Fibroblast of peridontal ligament (primary cell): Measurements from ENCODE around the gene ZNF296.

ENCODE experiments used
- DNase-seq: peaks from one replicate; pipeline ENCODE4 v3.0.0-alpha.2; 2010; ENCODE audit errors: extremely low read depth

ZNF296 gene

DNA sequence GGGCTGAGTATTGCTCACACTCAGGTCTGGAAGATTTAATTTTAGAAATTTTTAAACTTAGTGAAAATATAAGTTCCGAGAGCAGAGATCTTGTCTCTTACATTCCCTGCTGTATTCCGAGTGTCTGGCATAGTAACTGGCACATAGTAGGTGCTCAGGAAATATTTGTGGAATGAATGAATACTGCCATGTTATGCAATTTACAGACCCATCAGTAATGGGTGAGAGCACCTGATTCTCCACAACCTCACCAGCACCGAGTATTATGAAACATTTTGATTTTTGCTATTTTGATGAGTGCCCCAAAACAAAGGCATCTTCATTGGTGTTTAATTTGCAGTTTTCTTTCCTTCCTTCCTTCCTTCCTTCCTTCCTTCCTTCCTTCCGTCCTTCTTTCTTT is 53.2 kb downstream of the ZNF296 start:
- no peak for DNase-seq

DNA sequence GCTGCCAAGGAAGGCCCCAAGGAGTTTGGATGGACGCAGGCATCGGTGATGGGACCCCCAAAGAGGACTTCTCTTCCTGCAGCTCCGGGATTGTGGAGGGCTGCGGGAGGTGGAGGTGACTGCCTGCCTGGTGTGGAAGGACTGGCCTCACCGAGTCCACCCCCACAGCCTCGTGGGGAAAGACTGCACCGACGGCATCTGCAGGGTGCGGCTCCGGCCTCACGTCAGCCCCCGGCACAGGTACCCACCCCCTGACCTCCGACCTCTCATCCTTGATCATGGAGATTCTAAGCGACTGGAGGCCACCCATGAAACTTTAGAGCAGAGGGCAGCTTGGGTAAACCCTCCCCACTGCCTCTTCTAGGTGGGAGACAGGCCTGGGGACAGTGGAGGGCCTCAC is 54.3 kb downstream of the ZNF296 start:
- DNase-seq = no peak
